ENCODE results near the gene FAM3A. TPM values are rescaled to one million over a fixed set of nuclear protein-coding genes. Genes with fewer than 3 reads are reported as not detected.
A peak's percentile ranks its signal among the peaks of the same experiment; 100 is the strongest.

Gene FAM3A
- total and polyA plus RNA-seq, 9 of the 15 experiments (the other 6 are each of a cell fraction or from before 2014, with no cell fraction given) = 0.75 to 70.6 (median 27.0) TPM

DNA sequence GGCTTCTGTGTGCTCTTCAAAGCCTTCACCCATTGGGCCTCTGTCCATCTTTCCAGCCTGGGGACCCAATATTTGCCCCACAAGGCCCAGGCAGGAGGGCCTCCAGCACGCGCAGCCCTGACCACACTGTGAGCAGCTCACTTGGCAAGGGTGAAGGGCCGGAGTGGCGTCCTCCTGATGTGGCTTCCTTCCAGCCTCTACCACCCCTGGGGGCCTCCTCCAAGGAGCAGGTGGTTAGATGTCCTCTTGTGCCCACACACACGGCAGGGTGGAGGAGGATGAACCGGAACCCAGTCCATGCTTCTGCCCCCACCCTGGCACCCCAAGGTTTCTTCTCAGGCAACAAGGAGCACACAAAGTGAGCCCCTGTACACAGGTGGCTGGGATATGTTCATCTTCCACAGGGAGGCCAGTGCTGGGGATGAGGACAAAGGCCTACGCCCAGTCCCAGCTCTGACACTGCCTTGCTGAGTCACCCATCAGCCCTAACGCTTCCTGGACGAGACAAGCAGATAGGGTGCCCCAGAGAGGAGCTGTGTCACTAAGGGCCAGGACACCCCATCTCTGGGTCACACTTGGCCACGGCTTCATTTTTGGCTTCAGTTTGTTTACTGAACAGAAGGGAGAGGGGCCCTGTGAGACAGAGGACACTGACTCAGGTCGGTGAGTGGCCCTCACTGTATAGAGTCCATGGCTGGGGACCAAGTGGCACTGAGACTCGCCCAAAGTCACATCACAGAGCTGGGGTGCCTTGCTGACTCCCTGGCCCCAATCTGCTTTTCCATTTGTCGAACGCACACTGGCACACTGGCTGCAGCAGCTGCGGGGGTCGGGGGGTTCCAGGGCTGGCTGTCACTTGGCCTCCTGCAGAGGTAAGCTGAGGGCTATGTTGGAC lies 31.5 kb downstream of the FAM3A start (continued):
- TF ChIP-seq, protein P1, sequence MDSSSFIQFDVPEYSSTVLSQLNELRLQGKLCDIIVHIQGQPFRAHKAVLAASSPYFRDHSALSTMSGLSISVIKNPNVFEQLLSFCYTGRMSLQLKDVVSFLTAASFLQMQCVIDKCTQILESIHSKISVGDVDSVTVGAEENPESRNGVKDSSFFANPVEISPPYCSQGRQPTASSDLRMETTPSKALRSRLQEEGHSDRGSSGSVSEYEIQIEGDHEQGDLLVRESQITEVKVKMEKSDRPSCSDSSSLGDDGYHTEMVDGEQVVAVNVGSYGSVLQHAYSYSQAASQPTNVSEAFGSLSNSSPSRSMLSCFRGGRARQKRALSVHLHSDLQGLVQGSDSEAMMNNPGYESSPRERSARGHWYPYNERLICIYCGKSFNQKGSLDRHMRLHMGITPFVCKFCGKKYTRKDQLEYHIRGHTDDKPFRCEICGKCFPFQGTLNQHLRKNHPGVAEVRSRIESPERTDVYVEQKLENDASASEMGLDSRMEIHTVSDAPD (CRISPR knock-in tag; IDR thresholded peaks at IDR 0.05) = no peak
- no peak for TF ChIP-seq ATF1 (CRISPR knock-in tag; IDR thresholded peaks at IDR 0.05)
- TF ChIP-seq ATF1 (tag; IDR thresholded peaks at IDR 0.05) = peak; percentile 59
- TF ChIP-seq ARID4B (CRISPR knock-in tag; IDR thresholded peaks at IDR 0.05) = peak; percentile 38; the same call in 1 of the 2 replicates
- no peak for TF ChIP-seq SIX5 (IDR thresholded peaks at IDR 0.05; ENCODE audit: borderline replicate concordance in 1 of 2, insufficient read depth in 1 of 2, low read depth in 1 of 2, low read length in 2 of 2)
- peak; percentile 69 for TF ChIP-seq ZEB2 (IDR thresholded peaks at IDR 0.05)
- TF ChIP-seq TOE1 (IDR thresholded peaks at IDR 0.05; ENCODE audit: borderline replicate concordance) = no peak
- no peak for TF ChIP-seq TOE1 (CRISPR knock-in tag; IDR thresholded peaks at IDR 0.05; ENCODE audit: borderline replicate concordance, low read depth)
- 0 out of 4 replicates have a peak, but pooled peaks have one; percentile 40 to 42 for TF ChIP-seq FOXK2 (conservative IDR thresholded peaks at IDR 0.05 in 1 of 2, IDR thresholded peaks at IDR 0.05 in 1 of 2; ENCODE audit: low read depth in 2 of 2)
- peak; percentile 71 for TF ChIP-seq POLR2A (conservative IDR thresholded peaks at IDR 0.05)
- peak; percentile 95 for TF ChIP-seq C11orf30 (IDR thresholded peaks at IDR 0.05; ENCODE audit: low read depth)
- peak; percentile 69; the same call in 1 of the 2 replicates for TF ChIP-seq HDAC2 (IDR thresholded peaks at IDR 0.05)
- TF ChIP-seq ZNF124 (CRISPR knock-in tag; IDR thresholded peaks at IDR 0.05) = no peak
- TF ChIP-seq, protein P2, sequence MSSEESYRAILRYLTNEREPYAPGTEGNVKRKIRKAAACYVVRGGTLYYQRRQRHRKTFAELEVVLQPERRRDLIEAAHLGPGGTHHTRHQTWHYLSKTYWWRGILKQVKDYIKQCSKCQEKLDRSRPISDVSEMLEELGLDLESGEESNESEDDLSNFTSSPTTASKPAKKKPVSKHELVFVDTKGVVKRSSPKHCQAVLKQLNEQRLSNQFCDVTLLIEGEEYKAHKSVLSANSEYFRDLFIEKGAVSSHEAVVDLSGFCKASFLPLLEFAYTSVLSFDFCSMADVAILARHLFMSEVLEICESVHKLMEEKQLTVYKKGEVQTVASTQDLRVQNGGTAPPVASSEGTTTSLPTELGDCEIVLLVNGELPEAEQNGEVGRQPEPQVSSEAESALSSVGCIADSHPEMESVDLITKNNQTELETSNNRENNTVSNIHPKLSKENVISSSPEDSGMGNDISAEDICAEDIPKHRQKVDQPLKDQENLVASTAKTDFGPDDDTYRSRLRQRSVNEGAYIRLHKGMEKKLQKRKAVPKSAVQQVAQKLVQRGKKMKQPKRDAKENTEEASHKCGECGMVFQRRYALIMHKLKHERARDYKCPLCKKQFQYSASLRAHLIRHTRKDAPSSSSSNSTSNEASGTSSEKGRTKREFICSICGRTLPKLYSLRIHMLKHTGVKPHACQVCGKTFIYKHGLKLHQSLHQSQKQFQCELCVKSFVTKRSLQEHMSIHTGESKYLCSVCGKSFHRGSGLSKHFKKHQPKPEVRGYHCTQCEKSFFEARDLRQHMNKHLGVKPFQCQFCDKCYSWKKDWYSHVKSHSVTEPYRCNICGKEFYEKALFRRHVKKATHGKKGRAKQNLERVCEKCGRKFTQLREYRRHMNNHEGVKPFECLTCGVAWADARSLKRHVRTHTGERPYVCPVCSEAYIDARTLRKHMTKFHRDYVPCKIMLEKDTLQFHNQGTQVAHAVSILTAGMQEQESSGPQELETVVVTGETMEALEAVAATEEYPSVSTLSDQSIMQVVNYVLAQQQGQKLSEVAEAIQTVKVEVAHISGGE (CRISPR knock-in tag; IDR thresholded peaks at IDR 0.05) = peak in 1 of 3 experiments; percentile 21; a peak in 1 of 6 replicates
- TF ChIP-seq MAFG (tag; conservative IDR thresholded peaks at IDR 0.05) = peak; percentile 93
- TF ChIP-seq BRCA1 (IDR thresholded peaks at IDR 0.05) = no peak
- no peak for TF ChIP-seq BRCA1 (CRISPR knock-in tag; IDR thresholded peaks at IDR 0.05)
- peak; percentile 71 for TF ChIP-seq ARID1B (IDR thresholded peaks at IDR 0.05)
- no peak for TF ChIP-seq SNIP1 (IDR thresholded peaks at IDR 0.05; ENCODE audit: low read depth)
